Measurements from ENCODE around the gene UBE3D. TPM values are rescaled to one million over a fixed set of nuclear protein-coding genes. Genes with fewer than 3 reads are reported as not detected.

The UBE3D gene
- polyA plus RNA-seq, 2 of the 4 experiments (the other 2 are of a cell fraction): 4.4 to 6.2 TPM

DNA sequence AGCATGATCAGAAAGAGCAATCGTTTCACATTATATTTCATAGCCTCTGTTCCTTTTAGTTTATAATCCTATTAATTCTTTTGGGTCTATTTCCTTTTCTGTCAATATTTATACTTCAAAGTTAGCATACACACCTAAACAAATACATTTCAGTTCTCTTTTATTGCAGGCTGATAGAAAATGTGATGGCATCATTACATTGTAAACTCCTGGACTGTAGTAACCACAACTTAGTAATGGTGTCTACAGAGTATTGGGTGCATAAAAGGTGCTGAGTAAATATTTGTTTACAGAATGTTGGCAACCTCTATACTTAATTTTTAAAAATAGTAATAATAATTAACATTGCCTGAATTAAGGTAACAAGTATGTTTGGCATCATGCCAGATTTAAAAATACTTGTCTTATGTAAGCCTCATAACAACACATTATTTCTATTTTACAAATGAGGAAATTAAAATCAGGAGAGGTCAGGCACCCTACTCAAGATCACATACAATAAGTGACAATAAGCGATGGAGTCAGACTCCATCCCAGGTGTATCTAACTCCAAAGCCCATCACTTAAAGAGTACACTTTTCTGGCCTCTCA is 195.0 kb downstream of the UBE3D start (continued):
- TF ChIP-seq EHMT2 (IDR thresholded peaks at IDR 0.05; ENCODE audit: low read depth): no peak

DNA sequence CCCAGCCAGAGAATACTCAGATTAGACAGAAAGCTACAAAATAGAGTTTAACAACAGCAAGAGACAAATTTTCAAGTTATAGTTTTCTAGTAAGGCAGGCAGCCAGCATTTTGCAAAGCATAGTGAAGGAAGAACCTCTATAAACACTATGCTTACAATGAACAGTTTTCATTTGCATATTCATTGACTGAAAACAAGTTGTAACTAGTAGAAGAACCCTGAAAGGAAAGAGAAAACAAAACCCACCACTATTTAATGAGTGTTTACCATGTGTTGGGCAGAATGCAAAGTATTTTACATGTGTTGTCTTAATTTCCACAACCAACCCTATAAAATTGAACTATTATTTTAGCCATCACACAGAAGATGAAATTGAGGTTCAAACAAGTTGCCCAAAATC is 196.1 kb downstream of the UBE3D start:
- DNase-seq (ENCODE audit: low read depth in 1 of 2, low spot score in 1 of 2): no peak
- no peak for TF ChIP-seq CHD2 (IDR thresholded peaks at IDR 0.05; ENCODE audit: low read length, partially characterized antibody)
- TF ChIP-seq ZC3H11A (IDR thresholded peaks at IDR 0.05): no peak
- TF ChIP-seq ZNF302 (CRISPR knock-in tag; IDR thresholded peaks at IDR 0.05): no peak
- TF ChIP-seq EHMT2 (IDR thresholded peaks at IDR 0.05; ENCODE audit: low read depth): no peak
- TF ChIP-seq EP300 (IDR thresholded peaks at IDR 0.05): no peak
- TF ChIP-seq TFCP2L1 (CRISPR knock-in tag; IDR thresholded peaks at IDR 0.05): no peak
- no peak for TF ChIP-seq RARB (CRISPR knock-in tag; IDR thresholded peaks at IDR 0.05)
- no peak for TF ChIP-seq POLR2A (IDR thresholded peaks at IDR 0.05; ENCODE audit: low read length)
- no peak for TF ChIP-seq FOXS1 (CRISPR knock-in tag; IDR thresholded peaks at IDR 0.05)
- TF ChIP-seq NR3C1 (IDR thresholded peaks at IDR 0.05): no peak
- TF ChIP-seq, protein P1, sequence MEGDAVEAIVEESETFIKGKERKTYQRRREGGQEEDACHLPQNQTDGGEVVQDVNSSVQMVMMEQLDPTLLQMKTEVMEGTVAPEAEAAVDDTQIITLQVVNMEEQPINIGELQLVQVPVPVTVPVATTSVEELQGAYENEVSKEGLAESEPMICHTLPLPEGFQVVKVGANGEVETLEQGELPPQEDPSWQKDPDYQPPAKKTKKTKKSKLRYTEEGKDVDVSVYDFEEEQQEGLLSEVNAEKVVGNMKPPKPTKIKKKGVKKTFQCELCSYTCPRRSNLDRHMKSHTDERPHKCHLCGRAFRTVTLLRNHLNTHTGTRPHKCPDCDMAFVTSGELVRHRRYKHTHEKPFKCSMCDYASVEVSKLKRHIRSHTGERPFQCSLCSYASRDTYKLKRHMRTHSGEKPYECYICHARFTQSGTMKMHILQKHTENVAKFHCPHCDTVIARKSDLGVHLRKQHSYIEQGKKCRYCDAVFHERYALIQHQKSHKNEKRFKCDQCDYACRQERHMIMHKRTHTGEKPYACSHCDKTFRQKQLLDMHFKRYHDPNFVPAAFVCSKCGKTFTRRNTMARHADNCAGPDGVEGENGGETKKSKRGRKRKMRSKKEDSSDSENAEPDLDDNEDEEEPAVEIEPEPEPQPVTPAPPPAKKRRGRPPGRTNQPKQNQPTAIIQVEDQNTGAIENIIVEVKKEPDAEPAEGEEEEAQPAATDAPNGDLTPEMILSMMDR (IDR thresholded peaks at IDR 0.05): no peak
- no peak for TF ChIP-seq MAZ (IDR thresholded peaks at IDR 0.05; ENCODE audit: borderline replicate concordance, low read depth, low read length)
- TF ChIP-seq KDM5A (IDR thresholded peaks at IDR 0.05): no peak
- TF ChIP-seq, protein P2, sequence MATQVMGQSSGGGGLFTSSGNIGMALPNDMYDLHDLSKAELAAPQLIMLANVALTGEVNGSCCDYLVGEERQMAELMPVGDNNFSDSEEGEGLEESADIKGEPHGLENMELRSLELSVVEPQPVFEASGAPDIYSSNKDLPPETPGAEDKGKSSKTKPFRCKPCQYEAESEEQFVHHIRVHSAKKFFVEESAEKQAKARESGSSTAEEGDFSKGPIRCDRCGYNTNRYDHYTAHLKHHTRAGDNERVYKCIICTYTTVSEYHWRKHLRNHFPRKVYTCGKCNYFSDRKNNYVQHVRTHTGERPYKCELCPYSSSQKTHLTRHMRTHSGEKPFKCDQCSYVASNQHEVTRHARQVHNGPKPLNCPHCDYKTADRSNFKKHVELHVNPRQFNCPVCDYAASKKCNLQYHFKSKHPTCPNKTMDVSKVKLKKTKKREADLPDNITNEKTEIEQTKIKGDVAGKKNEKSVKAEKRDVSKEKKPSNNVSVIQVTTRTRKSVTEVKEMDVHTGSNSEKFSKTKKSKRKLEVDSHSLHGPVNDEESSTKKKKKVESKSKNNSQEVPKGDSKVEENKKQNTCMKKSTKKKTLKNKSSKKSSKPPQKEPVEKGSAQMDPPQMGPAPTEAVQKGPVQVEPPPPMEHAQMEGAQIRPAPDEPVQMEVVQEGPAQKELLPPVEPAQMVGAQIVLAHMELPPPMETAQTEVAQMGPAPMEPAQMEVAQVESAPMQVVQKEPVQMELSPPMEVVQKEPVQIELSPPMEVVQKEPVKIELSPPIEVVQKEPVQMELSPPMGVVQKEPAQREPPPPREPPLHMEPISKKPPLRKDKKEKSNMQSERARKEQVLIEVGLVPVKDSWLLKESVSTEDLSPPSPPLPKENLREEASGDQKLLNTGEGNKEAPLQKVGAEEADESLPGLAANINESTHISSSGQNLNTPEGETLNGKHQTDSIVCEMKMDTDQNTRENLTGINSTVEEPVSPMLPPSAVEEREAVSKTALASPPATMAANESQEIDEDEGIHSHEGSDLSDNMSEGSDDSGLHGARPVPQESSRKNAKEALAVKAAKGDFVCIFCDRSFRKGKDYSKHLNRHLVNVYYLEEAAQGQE (IDR thresholded peaks at IDR 0.05): no peak
- ChIA-PET CTCF (no interaction called here), POLR2A (no interaction called here)
- Histone ChIP-seq H3K4me2 (no peak overlapping the region), H3K4me1 (no peaks in the 10 kb centered on the region), H3K9me3 (no peaks in the 10 kb centered on the region), H3K27ac (no peak overlapping the region), H3K4me3 (no peak overlapping the region)
- ATAC-seq: no peak
- no peak for FAIRE-seq

DNA sequence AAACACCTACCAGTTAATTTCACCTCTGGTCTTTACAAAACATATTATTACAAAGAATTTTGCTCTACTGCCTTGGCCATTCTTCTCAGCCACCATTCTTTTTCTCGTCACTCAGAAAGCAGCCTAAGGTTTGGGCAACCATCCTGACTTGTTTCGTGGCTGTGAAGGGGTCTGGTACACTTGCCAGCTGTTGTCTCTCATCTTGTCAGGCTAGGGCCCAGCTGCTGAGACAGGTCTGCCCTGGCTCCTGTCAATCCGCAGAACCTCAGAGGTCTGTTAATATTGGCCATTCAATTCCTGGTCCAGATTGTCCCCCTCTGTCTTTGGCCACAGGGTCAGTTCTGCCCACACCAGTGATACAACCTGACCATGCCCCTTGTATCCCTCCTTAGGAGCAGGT is 197.7 kb downstream of the UBE3D start:
- TF ChIP-seq KDM5A (IDR thresholded peaks at IDR 0.05): no peak
- TF ChIP-seq NPAS2 (CRISPR knock-in tag; IDR thresholded peaks at IDR 0.05; ENCODE audit: borderline replicate concordance): no peak
- TF ChIP-seq, protein P2 (IDR thresholded peaks at IDR 0.05): no peak
- TF ChIP-seq NR3C1 (IDR thresholded peaks at IDR 0.05): no peak
- no peak for TF ChIP-seq ZNF302 (CRISPR knock-in tag; IDR thresholded peaks at IDR 0.05)
- TF ChIP-seq RNF2 (IDR thresholded peaks at IDR 0.05; ENCODE audit: borderline replicate concordance, low read depth): no peak
- TF ChIP-seq, protein P3, sequence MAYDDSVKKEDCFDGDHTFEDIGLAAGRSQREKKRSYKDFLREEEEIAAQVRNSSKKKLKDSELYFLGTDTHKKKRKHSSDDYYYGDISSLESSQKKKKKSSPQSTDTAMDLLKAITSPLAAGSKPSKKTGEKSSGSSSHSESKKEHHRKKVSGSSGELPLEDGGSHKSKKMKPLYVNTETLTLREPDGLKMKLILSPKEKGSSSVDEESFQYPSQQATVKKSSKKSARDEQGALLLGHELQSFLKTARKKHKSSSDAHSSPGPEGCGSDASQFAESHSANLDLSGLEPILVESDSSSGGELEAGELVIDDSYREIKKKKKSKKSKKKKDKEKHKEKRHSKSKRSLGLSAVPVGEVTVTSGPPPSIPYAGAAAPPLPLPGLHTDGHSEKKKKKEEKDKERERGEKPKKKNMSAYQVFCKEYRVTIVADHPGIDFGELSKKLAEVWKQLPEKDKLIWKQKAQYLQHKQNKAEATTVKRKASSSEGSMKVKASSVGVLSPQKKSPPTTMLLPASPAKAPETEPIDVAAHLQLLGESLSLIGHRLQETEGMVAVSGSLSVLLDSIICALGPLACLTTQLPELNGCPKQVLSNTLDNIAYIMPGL (CRISPR knock-in tag; IDR thresholded peaks at IDR 0.05; ENCODE audit: borderline replicate concordance): no peak
- no peak for TF ChIP-seq POLR2AphosphoS2 (conservative IDR thresholded peaks at IDR 0.05; ENCODE audit: low read length)
- POLR2A ChIA-PET: no interaction called here
- Histone ChIP-seq H3K9me3 (no peaks in the 10 kb centered on the region), H3K4me3 (no peak overlapping the region), H3K4me2 (no peak overlapping the region), H3K4me1 (no peaks in the 10 kb centered on the region), H3K27ac (no peak overlapping the region)
- ATAC-seq: no peak
- CTCF ChIA-PET: no interaction called here
- no peak for DNase-seq (ENCODE audit: low read depth in 1 of 2, low spot score in 1 of 2)
- no peak for FAIRE-seq
- WGBS (ENCODE audit: missing lambda C conversion rate): 74% methylated on average over 3 of the region's 3 CpGs

Measured in A549 (cell line).